Measurements from ENCODE around the gene PGK2.

- TF ChIP-seq POLR2A (IDR thresholded peaks at IDR 0.05; ENCODE audit: low read depth, low read length) (no peak), POLR2AphosphoS5 (IDR thresholded peaks at IDR 0.05; ENCODE audit: low read depth, low read length) (no peak)
Observed at GRCh38 chr6:49805246-49805645, 18.2 kb upstream of the PGK2 start.

Data from GM12892 (cell line).